ENCODE results near the gene LPCAT3. TPM values are rescaled to one million over a fixed set of nuclear protein-coding genes. Genes with fewer than 3 reads are reported as not detected.
A peak's percentile ranks its signal among the peaks of the same experiment; 100 is the strongest.

Gene LPCAT3
- total RNA-seq, 1 experiment from 2014 or later: 45.8 TPM

DNA sequence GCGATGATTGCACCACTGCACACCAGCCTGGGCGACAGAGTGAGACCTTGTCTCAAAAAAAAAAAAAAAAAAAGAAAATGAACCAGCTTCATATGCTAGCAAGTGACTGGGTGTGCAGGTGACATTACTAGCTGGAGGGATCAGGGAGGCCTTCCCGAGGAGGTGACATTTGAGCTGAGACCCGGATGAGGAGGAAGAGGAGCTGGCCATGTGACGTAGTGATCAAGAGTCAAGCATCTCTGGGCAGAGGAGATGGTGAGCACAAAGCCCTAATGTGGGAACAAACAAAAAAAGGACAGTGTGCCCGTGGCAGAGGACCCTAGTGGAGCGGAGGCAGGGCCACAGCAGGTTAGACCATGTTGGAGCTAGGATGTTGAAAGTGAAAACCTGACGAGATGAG, 70.7 kb downstream of the LPCAT3 start:
- ChIA-PET RAD21 (ENCODE audit: low non-redundant PET in 1 of 2, low total read pairs in 2 of 2, uncharacterized antibody in 2 of 2, unreplicated experiment in 2 of 2) (interaction anchor here (0.7 kb wide), 2 partner anchors 14 to 79 kb away, joined by 3 to 4 read pairs; no protein-coding TSS in a partner anchor), CTCF (interaction anchor here (1.0 to 6.1 kb wide), 2 partner anchors 15 to 162 kb away, joined by 3 to 101 read pairs; partner anchors contain the start of gene C1RL), POLR2A (interaction anchor here (0.7 to 7.7 kb wide), 4 partner anchors 14 to 161 kb away, joined by 3 to 269 read pairs (median 48); partner anchors contain the start of genes C1RL and SPSB2)
- no peak overlapping the region; the same call in 1 of the 2 replicates for H3K27ac ChIP-seq (ENCODE audit: low read depth, low read length)
- peak overlapping the region; percentile 88 for H3K9ac ChIP-seq (ENCODE audit: low read length)
- BruUV-seq (replicated peaks): no TSS peak
- H3K9me3 ChIP-seq (ENCODE audit: control insufficient read depth in 1 of 2, insufficient read depth in 1 of 2, low read depth in 1 of 2, low read length in 2 of 2): no peaks in the 10 kb centered on the region
- peaks cover 16% of the 10 kb centered on the region for H3K79me2 ChIP-seq (ENCODE audit: insufficient read depth, low read length)
- no peak overlapping the region for H2AFZ ChIP-seq (ENCODE audit: low read depth, low read length, poor library complexity, severe bottlenecking)
- H3K4me1 ChIP-seq (ENCODE audit: control insufficient read depth in 1 of 2, insufficient read depth in 2 of 2, low read length in 2 of 2): peaks cover 29 to 65% of the 10 kb centered on the region in 2 experiments
- H3K4me2 ChIP-seq (ENCODE audit: low read length): peak overlapping the region; percentile 92
- intact Hi-C loops (cut with micrococcal nuclease): loop anchor here (5.0 to 10.0 kb wide), 2 partner anchors 97 to 690 kb away; no protein-coding TSS in a partner anchor
- no peaks in the 10 kb centered on the region for H3K36me3 ChIP-seq (ENCODE audit: control insufficient read depth in 1 of 2, insufficient read depth in 2 of 2, low read length in 2 of 2)
- ATAC-seq (no peak), DNase-seq (ENCODE audit: low read depth, low spot score) (no peak)
- no peak overlapping the region; a peak in 1 of 4 replicates for H3K4me3 ChIP-seq (replicated peaks in 1 of 2; ENCODE audit: low read depth in 1 of 2, low read length in 2 of 2)
- no peaks in the 10 kb centered on the region for H3K27me3 ChIP-seq (ENCODE audit: insufficient read depth, low read length)
- TF ChIP-seq, protein P1, sequence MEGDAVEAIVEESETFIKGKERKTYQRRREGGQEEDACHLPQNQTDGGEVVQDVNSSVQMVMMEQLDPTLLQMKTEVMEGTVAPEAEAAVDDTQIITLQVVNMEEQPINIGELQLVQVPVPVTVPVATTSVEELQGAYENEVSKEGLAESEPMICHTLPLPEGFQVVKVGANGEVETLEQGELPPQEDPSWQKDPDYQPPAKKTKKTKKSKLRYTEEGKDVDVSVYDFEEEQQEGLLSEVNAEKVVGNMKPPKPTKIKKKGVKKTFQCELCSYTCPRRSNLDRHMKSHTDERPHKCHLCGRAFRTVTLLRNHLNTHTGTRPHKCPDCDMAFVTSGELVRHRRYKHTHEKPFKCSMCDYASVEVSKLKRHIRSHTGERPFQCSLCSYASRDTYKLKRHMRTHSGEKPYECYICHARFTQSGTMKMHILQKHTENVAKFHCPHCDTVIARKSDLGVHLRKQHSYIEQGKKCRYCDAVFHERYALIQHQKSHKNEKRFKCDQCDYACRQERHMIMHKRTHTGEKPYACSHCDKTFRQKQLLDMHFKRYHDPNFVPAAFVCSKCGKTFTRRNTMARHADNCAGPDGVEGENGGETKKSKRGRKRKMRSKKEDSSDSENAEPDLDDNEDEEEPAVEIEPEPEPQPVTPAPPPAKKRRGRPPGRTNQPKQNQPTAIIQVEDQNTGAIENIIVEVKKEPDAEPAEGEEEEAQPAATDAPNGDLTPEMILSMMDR (IDR thresholded peaks at IDR 0.05 in 2 of 3, conservative IDR thresholded peaks at IDR 0.05 in 1 of 3; ENCODE audit: borderline replicate concordance in 1 of 3, insufficient read depth in 1 of 3, low read depth in 2 of 3, low read length in 2 of 3): no peak
- TF ChIP-seq ZNF274 (IDR thresholded peaks at IDR 0.05; ENCODE audit: low read depth, low read length): no peak
- TF ChIP-seq SP1 (IDR thresholded peaks at IDR 0.05; ENCODE audit: low read depth): no peak
- TF ChIP-seq, protein P2, sequence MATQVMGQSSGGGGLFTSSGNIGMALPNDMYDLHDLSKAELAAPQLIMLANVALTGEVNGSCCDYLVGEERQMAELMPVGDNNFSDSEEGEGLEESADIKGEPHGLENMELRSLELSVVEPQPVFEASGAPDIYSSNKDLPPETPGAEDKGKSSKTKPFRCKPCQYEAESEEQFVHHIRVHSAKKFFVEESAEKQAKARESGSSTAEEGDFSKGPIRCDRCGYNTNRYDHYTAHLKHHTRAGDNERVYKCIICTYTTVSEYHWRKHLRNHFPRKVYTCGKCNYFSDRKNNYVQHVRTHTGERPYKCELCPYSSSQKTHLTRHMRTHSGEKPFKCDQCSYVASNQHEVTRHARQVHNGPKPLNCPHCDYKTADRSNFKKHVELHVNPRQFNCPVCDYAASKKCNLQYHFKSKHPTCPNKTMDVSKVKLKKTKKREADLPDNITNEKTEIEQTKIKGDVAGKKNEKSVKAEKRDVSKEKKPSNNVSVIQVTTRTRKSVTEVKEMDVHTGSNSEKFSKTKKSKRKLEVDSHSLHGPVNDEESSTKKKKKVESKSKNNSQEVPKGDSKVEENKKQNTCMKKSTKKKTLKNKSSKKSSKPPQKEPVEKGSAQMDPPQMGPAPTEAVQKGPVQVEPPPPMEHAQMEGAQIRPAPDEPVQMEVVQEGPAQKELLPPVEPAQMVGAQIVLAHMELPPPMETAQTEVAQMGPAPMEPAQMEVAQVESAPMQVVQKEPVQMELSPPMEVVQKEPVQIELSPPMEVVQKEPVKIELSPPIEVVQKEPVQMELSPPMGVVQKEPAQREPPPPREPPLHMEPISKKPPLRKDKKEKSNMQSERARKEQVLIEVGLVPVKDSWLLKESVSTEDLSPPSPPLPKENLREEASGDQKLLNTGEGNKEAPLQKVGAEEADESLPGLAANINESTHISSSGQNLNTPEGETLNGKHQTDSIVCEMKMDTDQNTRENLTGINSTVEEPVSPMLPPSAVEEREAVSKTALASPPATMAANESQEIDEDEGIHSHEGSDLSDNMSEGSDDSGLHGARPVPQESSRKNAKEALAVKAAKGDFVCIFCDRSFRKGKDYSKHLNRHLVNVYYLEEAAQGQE (IDR thresholded peaks at IDR 0.05; ENCODE audit: low read depth): no peak
- no peak for TF ChIP-seq POLR2AphosphoS5 (IDR thresholded peaks at IDR 0.05; ENCODE audit: low read depth, low read length)
- no peaks in the 10 kb centered on the region for H4K20me1 ChIP-seq (ENCODE audit: insufficient read depth)
- no peaks in the 10 kb centered on the region for H3K9me2 ChIP-seq (ENCODE audit: insufficient read depth)

Measured in HCT116 (cell line).